Measurements from ENCODE around the gene MINDY4. TPM values are rescaled to one million over a fixed set of nuclear protein-coding genes. Genes with fewer than 3 reads are reported as not detected.
"Not testable (repeated sequence)": the region's sequence is repeated elsewhere in the genome, so short reads cannot be mapped to it uniquely, and the experiment has no call there.

The MINDY4 gene
- total RNA-seq, 1 donor from 2014 or later = 5.3 TPM

DNA sequence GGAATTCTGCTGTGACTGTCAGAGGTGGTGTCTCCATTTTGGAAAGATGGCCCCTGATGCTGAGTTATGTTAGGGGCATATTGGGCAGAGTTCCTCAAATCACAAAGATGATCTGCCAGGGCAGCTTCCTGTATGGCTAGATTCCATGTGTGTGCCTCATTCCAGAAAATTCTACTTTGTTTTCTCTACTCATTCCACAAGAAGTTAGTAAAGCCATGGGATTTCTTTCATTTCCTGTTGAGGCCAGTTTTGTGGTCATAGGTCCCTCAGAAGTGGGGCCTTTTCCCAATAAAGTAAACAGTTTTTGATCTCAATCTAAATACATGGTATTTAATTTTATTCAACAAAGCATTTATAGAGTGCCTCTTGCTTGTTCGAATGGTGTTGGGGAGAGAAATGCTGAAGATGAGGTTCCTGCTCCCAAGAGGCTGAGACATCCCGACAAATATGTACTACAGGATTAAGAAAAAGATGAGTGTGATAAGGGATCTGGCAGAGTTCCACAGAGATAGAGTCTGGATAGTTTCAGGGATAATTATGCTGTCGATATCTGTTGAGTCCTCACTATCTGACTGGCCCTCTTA is 33.0 kb downstream of the MINDY4 start:
- H3K36me3 ChIP-seq (ENCODE audit: control insufficient read depth, insufficient read depth, low read length) = no peaks in the 10 kb centered on the region
- H3K4me3 ChIP-seq (ENCODE audit: low read depth, low read length) = no peak overlapping the region
- H3K27me3 ChIP-seq (ENCODE audit: control insufficient read depth, insufficient read depth, low read length) = no peaks in the 10 kb centered on the region
- TF ChIP-seq, protein P1, sequence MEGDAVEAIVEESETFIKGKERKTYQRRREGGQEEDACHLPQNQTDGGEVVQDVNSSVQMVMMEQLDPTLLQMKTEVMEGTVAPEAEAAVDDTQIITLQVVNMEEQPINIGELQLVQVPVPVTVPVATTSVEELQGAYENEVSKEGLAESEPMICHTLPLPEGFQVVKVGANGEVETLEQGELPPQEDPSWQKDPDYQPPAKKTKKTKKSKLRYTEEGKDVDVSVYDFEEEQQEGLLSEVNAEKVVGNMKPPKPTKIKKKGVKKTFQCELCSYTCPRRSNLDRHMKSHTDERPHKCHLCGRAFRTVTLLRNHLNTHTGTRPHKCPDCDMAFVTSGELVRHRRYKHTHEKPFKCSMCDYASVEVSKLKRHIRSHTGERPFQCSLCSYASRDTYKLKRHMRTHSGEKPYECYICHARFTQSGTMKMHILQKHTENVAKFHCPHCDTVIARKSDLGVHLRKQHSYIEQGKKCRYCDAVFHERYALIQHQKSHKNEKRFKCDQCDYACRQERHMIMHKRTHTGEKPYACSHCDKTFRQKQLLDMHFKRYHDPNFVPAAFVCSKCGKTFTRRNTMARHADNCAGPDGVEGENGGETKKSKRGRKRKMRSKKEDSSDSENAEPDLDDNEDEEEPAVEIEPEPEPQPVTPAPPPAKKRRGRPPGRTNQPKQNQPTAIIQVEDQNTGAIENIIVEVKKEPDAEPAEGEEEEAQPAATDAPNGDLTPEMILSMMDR (IDR thresholded peaks at IDR 0.05; ENCODE audit: insufficient read depth, low read length, poor library complexity, severe bottlenecking) = no peak
- no peak for DNase-seq (ENCODE audit: low read depth)

DNA sequence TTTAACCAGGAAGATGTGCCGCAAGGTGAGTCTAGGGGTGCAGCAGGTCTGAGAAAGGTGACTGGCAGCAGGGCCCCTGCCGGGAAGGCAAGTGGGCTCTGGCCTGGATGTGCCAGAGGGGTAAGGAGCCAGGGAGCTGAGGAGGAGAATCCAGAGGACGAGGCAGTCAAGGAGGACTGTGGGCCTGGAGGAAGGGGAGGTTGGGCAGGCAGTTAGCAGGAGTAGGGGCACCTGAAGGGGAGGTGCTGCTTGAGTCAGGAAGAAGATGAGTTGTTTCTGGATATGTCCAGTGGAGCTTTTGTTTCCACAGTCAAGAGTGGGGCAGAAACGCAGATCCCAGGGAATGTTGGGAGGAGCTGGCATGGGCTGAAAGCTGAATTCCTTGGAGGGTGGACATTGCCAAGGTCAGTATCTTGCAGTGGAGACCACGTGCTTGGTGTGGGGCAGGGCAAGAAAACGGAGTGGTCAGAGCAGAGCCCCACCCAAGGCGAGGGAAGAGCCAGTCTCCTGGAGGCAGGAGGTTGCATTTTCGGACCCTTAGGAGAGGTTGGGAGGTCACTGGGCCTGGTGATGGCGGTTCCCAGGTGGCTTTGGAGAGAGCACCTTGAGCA is 34.0 kb downstream of the MINDY4 start:
- TF ChIP-seq, protein P1 (IDR thresholded peaks at IDR 0.05; ENCODE audit: insufficient read depth, low read length, poor library complexity, severe bottlenecking) = no peak
- no peak overlapping the region for H3K4me3 ChIP-seq (ENCODE audit: low read depth, low read length)
- DNase-seq (ENCODE audit: low read depth) = no peak
- no peaks in the 10 kb centered on the region for H3K36me3 ChIP-seq (ENCODE audit: control insufficient read depth, insufficient read depth, low read length)
- H3K27me3 ChIP-seq (ENCODE audit: control insufficient read depth, insufficient read depth, low read length) = no peaks in the 10 kb centered on the region

DNA sequence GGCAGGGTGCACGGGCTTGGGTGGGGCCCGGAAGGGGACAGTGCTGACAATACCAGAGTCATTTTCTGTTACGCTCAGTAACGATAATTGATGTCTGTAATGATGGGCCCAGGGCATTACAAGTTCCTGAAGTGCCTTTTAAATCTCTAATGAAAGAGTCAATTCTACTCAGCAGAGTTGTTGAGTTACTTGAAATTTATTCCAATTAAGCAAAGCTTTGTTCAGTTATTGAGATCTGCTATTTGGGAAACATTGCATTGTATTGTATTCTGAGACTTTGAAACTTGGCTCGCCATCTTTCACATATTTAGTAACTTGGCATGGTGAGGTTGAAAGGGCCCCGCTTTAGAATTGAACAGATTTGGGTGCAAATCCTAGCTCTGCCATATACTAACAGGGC is 34.7 kb downstream of the MINDY4 start:
- Histone ChIP-seq H3K27me3 (ENCODE audit: control insufficient read depth, insufficient read depth, low read length) (no peaks in the 10 kb centered on the region), H3K36me3 (ENCODE audit: control insufficient read depth, insufficient read depth, low read length) (no peaks in the 10 kb centered on the region), H3K4me3 (ENCODE audit: low read depth, low read length) (no peak overlapping the region)
- no peak for DNase-seq (ENCODE audit: low read depth)
- TF ChIP-seq, protein P1 (IDR thresholded peaks at IDR 0.05; ENCODE audit: insufficient read depth, low read length, poor library complexity, severe bottlenecking) = no peak

DNA sequence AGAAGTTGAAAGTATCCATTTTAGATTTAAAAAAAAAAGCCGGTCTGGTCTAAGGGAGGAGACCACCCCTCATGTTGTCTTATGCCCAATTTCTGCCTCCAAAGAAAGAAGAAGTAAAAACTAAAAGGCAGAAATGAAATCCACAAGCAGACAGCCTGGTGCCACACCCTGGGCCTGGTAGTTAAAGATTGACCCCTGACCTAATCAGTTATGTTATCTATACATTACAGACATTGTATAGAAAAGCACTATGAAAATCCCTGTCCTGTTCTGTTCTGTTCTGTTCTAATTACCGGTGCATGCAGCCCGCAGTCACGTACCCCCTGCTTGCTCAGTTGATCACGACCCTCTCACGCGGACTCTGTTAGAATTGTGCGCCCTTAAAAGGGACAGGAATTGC is 36.3 kb downstream of the MINDY4 start:
- H3K4me3 ChIP-seq (ENCODE audit: low read depth, low read length); DNase-seq (ENCODE audit: low read depth); H3K27me3 ChIP-seq (ENCODE audit: control insufficient read depth, insufficient read depth, low read length); H3K36me3 ChIP-seq (ENCODE audit: control insufficient read depth, insufficient read depth, low read length): not testable (repeated sequence)

DNA sequence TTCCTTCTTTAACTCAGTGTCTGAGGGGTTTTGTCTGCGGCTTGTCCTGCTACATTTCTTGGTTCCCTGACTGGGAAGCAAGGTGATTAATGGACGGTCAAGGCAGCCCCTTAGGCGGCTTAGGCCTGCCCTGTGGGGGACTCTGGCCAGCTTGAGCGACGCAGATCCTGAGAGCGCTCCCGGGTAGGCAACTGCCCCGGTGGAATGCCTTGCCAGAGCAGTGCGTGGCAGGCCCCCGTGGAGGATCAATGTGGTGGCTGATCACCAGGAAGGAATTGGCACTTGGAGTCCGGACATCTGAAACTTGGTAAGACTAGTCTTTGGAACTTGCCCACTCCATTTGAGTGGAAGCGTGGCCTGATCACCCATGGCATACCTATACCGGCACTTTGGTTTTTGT is 36.7 kb downstream of the MINDY4 start:
- not testable (repeated sequence) for DNase-seq (ENCODE audit: low read depth); H3K36me3 ChIP-seq (ENCODE audit: control insufficient read depth, insufficient read depth, low read length); H3K27me3 ChIP-seq (ENCODE audit: control insufficient read depth, insufficient read depth, low read length); H3K4me3 ChIP-seq (ENCODE audit: low read depth, low read length)

DNA sequence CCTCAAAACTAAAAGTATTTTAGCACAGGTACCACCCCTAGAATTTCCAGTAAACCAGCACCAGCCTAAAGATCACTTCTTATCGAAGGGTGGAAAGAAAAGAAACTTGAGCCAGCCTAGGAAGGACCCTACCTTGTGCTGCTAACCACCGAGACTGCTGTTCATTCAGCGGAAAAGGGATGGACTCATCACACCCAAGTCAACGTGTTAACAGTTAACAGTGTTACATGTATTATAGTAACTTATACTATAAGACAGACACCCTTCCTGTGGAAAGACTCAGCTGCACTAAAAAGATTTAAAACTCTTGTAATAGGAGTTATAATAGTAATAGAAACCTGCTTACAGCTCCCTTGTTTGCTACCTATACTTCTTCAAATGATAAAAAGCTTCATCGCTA is 39.8 kb downstream of the MINDY4 start:
- TF ChIP-seq, protein P1 (IDR thresholded peaks at IDR 0.05; ENCODE audit: insufficient read depth, low read length, poor library complexity, severe bottlenecking) = no peak
- Histone ChIP-seq H3K4me3 (ENCODE audit: low read depth, low read length) (no peak overlapping the region), H3K36me3 (ENCODE audit: control insufficient read depth, insufficient read depth, low read length) (no peaks in the 10 kb centered on the region), H3K27me3 (ENCODE audit: control insufficient read depth, insufficient read depth, low read length) (no peaks in the 10 kb centered on the region)
- no peak for DNase-seq (ENCODE audit: low read depth)

DNA sequence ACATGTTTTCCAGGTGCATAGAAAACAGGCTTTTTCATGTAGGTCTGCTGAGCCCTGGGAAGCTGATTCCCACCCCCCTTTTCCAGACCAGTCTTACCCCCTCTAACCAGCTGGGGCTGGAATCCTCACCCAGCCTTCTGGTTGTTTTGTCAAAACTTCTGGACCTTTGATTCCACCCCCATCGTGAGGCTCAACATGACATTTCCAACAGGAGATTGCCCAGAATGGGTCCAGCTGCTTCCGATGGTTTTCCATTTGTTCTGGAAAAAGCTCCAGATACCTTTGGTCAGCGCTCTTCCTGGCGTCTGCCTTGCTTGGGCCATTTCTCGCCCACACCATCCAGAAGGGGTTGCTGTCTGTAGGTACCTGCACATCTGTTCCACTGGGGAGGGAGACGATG is 41.5 kb downstream of the MINDY4 start:
- Histone ChIP-seq H3K36me3 (ENCODE audit: control insufficient read depth, insufficient read depth, low read length) (no peaks in the 10 kb centered on the region), H3K27me3 (ENCODE audit: control insufficient read depth, insufficient read depth, low read length) (no peaks in the 10 kb centered on the region), H3K4me3 (ENCODE audit: low read depth, low read length) (no peak overlapping the region)
- DNase-seq (ENCODE audit: low read depth) = no peak
- TF ChIP-seq, protein P1 (IDR thresholded peaks at IDR 0.05; ENCODE audit: insufficient read depth, low read length, poor library complexity, severe bottlenecking) = no peak
